ENCODE measurements around the gene CPTP.

The CPTP gene

DNA sequence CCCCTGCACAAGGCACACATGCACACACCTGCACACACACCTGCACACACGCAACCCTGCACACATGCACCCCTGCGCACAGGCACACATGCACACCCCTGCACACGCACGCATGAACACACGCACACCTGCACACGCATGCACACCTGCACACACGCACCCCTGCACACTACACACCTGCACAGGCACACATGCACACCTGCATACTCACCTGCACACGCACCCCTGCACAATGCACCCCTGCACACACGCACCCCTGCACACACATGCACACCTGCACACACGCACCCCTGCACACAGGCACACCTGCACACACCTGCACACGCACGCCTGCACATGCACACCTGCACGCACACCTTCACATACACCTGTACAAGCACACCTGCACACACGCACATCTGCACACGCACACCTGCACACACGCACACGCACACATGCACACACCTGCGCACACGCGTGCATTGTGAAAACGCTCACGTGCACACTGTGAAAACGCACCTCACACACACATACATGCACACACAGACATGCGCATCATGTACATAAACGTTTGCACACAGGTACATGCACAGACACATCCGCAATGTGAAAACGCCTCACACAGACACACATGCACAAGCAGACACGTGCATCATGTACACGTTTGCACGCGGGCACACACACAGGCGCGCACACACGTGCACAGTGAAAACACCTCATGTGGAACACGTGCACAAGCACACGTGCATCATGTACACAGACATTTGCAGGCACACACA is 16.4 kb downstream of the CPTP start:
- 94 to 95% methylated on average over 28 to 36 of the region's 36 CpGs for WGBS, 2 experiments (ENCODE audit: insufficient coverage in 2 of 2)
- Histone ChIP-seq H3K36me3 (ENCODE audit: control insufficient read depth, insufficient read depth, low read length) (peaks cover 48% of the 10 kb centered on the region), H3K4me3 (ENCODE audit: extremely low read depth, insufficient read depth, low read length, poor library complexity, severe bottlenecking) (no peak overlapping the region), H3K27ac (ENCODE audit: low read depth, low read length, severe bottlenecking) (no peak overlapping the region), H3K9me3 (ENCODE audit: control insufficient read depth, low read length) (no peaks in the 10 kb centered on the region), H3K4me1 (ENCODE audit: control insufficient read depth, insufficient read depth, low read length, poor library complexity, severe bottlenecking) (peaks cover 8% of the 10 kb centered on the region)

DNA sequence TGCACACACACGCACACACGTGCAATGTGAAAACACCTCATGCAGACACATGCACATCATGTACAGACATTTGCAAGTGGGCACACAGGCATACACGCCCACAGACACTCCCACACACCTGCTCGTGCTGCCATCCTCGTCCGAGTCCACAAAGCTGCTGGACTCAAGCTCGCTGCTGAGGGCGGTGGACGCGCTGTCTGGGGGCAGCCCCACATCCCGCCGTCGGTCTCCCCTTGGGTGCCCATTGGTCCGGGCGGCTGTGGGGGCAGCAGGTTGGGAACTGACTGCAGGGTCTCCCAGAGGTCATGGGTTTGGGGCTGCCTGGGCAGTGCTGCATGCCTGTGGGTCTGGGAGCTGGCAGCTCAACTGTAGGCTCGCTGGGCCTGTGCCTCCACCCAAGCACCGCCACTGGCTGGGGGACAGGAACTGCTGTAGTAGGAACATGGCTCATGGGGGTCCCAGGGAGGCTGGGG is 17.0 kb downstream of the CPTP start:
- Histone ChIP-seq H3K4me1 (ENCODE audit: control insufficient read depth, insufficient read depth, low read length, poor library complexity, severe bottlenecking) (peaks cover 12% of the 10 kb centered on the region), H3K27ac (ENCODE audit: low read depth, low read length, severe bottlenecking) (no peak overlapping the region), H3K36me3 (ENCODE audit: control insufficient read depth, insufficient read depth, low read length) (peaks cover 42% of the 10 kb centered on the region), H3K9me3 (ENCODE audit: control insufficient read depth, low read length) (no peaks in the 10 kb centered on the region), H3K4me3 (ENCODE audit: extremely low read depth, insufficient read depth, low read length, poor library complexity, severe bottlenecking) (no peak overlapping the region)
- 97 to 98% methylated on average over 17 of the region's 17 CpGs for WGBS, 2 experiments (ENCODE audit: insufficient coverage in 2 of 2)

GRCh38 chr1:1342061-1342562 is 17.5 kb downstream of the CPTP start:
- WGBS, 2 experiments (ENCODE audit: insufficient coverage in 2 of 2), result 97 to 98% methylated on average over 24 to 27 of the region's 28 CpGs
- Histone ChIP-seq H3K9me3 (ENCODE audit: control insufficient read depth, low read length) (no peaks in the 10 kb centered on the region), H3K4me1 (ENCODE audit: control insufficient read depth, insufficient read depth, low read length, poor library complexity, severe bottlenecking) (peaks cover 12% of the 10 kb centered on the region), H3K4me3 (ENCODE audit: extremely low read depth, insufficient read depth, low read length, poor library complexity, severe bottlenecking) (no peak overlapping the region), H3K36me3 (ENCODE audit: control insufficient read depth, insufficient read depth, low read length) (peaks cover 39% of the 10 kb centered on the region), H3K27ac (ENCODE audit: low read depth, low read length, severe bottlenecking) (no peak overlapping the region)

- Histone ChIP-seq H3K4me1 (ENCODE audit: control insufficient read depth, insufficient read depth, low read length, poor library complexity, severe bottlenecking) (peaks cover 16% of the 10 kb centered on the region), H3K4me3 (ENCODE audit: extremely low read depth, insufficient read depth, low read length, poor library complexity, severe bottlenecking) (no peak overlapping the region), H3K9me3 (ENCODE audit: control insufficient read depth, low read length) (no peaks in the 10 kb centered on the region), H3K27ac (ENCODE audit: low read depth, low read length, severe bottlenecking) (no peak overlapping the region), H3K36me3 (ENCODE audit: control insufficient read depth, insufficient read depth, low read length) (peaks cover 35% of the 10 kb centered on the region)
- WGBS, 2 experiments (ENCODE audit: insufficient coverage in 2 of 2), result 94 to 95% methylated on average over 11 to 12 of the region's 18 CpGs
Observed at GRCh38 chr1:1342584-1343115, 18.0 kb downstream of the CPTP start.

GRCh38 chr1:1343811-1344421 is 19.3 kb downstream of the CPTP start:
- Histone ChIP-seq H3K36me3 (ENCODE audit: control insufficient read depth, insufficient read depth, low read length) (peaks cover 22% of the 10 kb centered on the region), H3K4me3 (ENCODE audit: extremely low read depth, insufficient read depth, low read length, poor library complexity, severe bottlenecking) (no peak overlapping the region), H3K27ac (ENCODE audit: low read depth, low read length, severe bottlenecking) (no peak overlapping the region), H3K9me3 (ENCODE audit: control insufficient read depth, low read length) (no peaks in the 10 kb centered on the region), H3K4me1 (ENCODE audit: control insufficient read depth, insufficient read depth, low read length, poor library complexity, severe bottlenecking) (peaks cover 19% of the 10 kb centered on the region)
- 94 to 96% methylated on average over 22 to 24 of the region's 24 CpGs for WGBS, 2 experiments (ENCODE audit: insufficient coverage in 2 of 2)

DNA sequence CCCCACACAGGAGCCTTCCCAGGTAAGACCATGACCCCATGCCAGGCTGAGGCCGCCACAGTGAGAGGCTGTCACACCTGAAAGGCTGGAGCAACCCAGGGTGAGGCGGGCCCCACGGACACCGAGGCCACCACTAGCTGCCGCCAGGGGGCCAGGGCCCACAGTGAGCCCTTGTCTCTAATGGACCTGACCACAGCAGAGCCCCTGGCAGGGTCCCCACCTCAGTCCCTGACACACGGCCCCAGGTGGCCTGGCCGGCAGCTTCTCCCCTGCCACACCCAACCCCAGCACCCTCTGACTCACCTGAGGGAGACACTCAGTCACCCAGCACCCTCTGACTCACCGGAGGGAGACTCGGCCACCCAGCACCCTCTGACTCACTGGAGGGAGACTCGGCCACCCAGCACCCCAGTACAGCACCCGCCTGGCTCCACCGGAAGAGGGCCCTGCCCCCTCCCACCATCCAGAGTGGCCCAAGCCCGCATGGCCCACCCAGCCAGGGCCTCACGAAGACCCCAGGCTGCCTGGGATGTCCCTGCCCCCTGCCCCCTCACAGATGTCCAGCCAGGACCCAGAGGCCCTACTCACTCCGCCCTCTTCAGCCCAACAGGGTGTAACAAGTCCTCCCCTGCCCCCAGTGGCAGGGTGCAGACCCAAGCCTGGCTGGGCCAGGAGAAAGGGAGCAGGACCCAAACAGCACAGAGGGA is 20.2 kb downstream of the CPTP start:
- H3K27ac ChIP-seq (ENCODE audit: low read depth, low read length, severe bottlenecking), result no peak overlapping the region
- 71 to 88% methylated on average over 12 to 14 of the region's 15 CpGs for WGBS, 2 experiments (ENCODE audit: insufficient coverage in 2 of 2)
- no peaks in the 10 kb centered on the region for H3K9me3 ChIP-seq (ENCODE audit: control insufficient read depth, low read length)
- no peak overlapping the region for H3K4me3 ChIP-seq (ENCODE audit: extremely low read depth, insufficient read depth, low read length, poor library complexity, severe bottlenecking)
- H3K36me3 ChIP-seq (ENCODE audit: control insufficient read depth, insufficient read depth, low read length), result peaks cover 20% of the 10 kb centered on the region
- peaks cover 19% of the 10 kb centered on the region for H3K4me1 ChIP-seq (ENCODE audit: control insufficient read depth, insufficient read depth, low read length, poor library complexity, severe bottlenecking)

- Histone ChIP-seq H3K9me3 (ENCODE audit: control insufficient read depth, low read length) (no peaks in the 10 kb centered on the region), H3K36me3 (ENCODE audit: control insufficient read depth, insufficient read depth, low read length) (peaks cover 17% of the 10 kb centered on the region), H3K27ac (ENCODE audit: low read depth, low read length, severe bottlenecking) (no peak overlapping the region), H3K4me1 (ENCODE audit: control insufficient read depth, insufficient read depth, low read length, poor library complexity, severe bottlenecking) (peaks cover 19% of the 10 kb centered on the region), H3K4me3 (ENCODE audit: extremely low read depth, insufficient read depth, low read length, poor library complexity, severe bottlenecking) (no peak overlapping the region)
- 96% methylated on average over 15 to 16 of the region's 16 CpGs for WGBS, 2 experiments (ENCODE audit: insufficient coverage in 2 of 2)
Observed at GRCh38 chr1:1345384-1345783, 20.8 kb downstream of the CPTP start.

- Histone ChIP-seq H3K27ac (ENCODE audit: low read depth, low read length, severe bottlenecking) (no peak overlapping the region), H3K4me1 (ENCODE audit: control insufficient read depth, insufficient read depth, low read length, poor library complexity, severe bottlenecking) (peaks cover 19% of the 10 kb centered on the region), H3K9me3 (ENCODE audit: control insufficient read depth, low read length) (no peaks in the 10 kb centered on the region), H3K4me3 (ENCODE audit: extremely low read depth, insufficient read depth, low read length, poor library complexity, severe bottlenecking) (no peak overlapping the region), H3K36me3 (ENCODE audit: control insufficient read depth, insufficient read depth, low read length) (peaks cover 11% of the 10 kb centered on the region)
- WGBS, 2 experiments (ENCODE audit: insufficient coverage in 2 of 2), result 91 to 93% methylated on average over 4 to 7 of the region's 12 CpGs
Observed at GRCh38 chr1:1345860-1346500, 21.4 kb downstream of the CPTP start.

GRCh38 chr1:1346501-1346890 is 21.9 kb downstream of the CPTP start:
- WGBS, 2 experiments (ENCODE audit: insufficient coverage in 2 of 2), result 98 to 99% methylated on average over 7 to 10 of the region's 10 CpGs
- H3K4me1 ChIP-seq (ENCODE audit: control insufficient read depth, insufficient read depth, low read length, poor library complexity, severe bottlenecking), result peaks cover 21% of the 10 kb centered on the region
- H3K27ac ChIP-seq (ENCODE audit: low read depth, low read length, severe bottlenecking), result no peak overlapping the region
- H3K36me3 ChIP-seq (ENCODE audit: control insufficient read depth, insufficient read depth, low read length), result peaks cover 6% of the 10 kb centered on the region
- H3K9me3 ChIP-seq (ENCODE audit: control insufficient read depth, low read length), result no peaks in the 10 kb centered on the region
- H3K4me3 ChIP-seq (ENCODE audit: extremely low read depth, insufficient read depth, low read length, poor library complexity, severe bottlenecking), result no peak overlapping the region

GRCh38 chr1:1347026-1347595 is 22.5 kb downstream of the CPTP start:
- no peaks in the 10 kb centered on the region for H3K36me3 ChIP-seq (ENCODE audit: control insufficient read depth, insufficient read depth, low read length)
- H3K9me3 ChIP-seq (ENCODE audit: control insufficient read depth, low read length), result no peaks in the 10 kb centered on the region
- no peak overlapping the region for H3K27ac ChIP-seq (ENCODE audit: low read depth, low read length, severe bottlenecking)
- H3K4me3 ChIP-seq (ENCODE audit: extremely low read depth, insufficient read depth, low read length, poor library complexity, severe bottlenecking), result peak overlapping the region; percentile 54
- WGBS, 2 experiments (ENCODE audit: insufficient coverage in 2 of 2), result 83 to 94% methylated on average over 6 to 10 of the region's 10 CpGs
- H3K4me1 ChIP-seq (ENCODE audit: control insufficient read depth, insufficient read depth, low read length, poor library complexity, severe bottlenecking), result peaks cover 26% of the 10 kb centered on the region

Measured in mesodermal cell (in vitro differentiated cells).